Tongue (tissue), 2 donors: ENCODE measurements around the gene RHEX. TPM values are rescaled to one million over a fixed set of nuclear protein-coding genes. Genes with fewer than 3 reads are reported as not detected.
"Not testable (repeated sequence)": the region's sequence is repeated elsewhere in the genome, so short reads cannot be mapped to it uniquely, and the experiment has no call there.

Experiments
- DNase-seq: peaks from one replicate; pipeline ENCODE4 v3.0.0-alpha.2; 2015
- total RNA-seq: library from RNA; depleted of rRNA; stranded (reverse); fragments of >200 nt; gene quantifications from one replicate; pipeline ENCODE4 v1.2.3, GENCODE V29; 2014

Gene RHEX, protein sequence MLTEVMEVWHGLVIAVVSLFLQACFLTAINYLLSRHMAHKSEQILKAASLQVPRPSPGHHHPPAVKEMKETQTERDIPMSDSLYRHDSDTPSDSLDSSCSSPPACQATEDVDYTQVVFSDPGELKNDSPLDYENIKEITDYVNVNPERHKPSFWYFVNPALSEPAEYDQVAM
- total RNA-seq, result 3.8 TPM

DNA sequence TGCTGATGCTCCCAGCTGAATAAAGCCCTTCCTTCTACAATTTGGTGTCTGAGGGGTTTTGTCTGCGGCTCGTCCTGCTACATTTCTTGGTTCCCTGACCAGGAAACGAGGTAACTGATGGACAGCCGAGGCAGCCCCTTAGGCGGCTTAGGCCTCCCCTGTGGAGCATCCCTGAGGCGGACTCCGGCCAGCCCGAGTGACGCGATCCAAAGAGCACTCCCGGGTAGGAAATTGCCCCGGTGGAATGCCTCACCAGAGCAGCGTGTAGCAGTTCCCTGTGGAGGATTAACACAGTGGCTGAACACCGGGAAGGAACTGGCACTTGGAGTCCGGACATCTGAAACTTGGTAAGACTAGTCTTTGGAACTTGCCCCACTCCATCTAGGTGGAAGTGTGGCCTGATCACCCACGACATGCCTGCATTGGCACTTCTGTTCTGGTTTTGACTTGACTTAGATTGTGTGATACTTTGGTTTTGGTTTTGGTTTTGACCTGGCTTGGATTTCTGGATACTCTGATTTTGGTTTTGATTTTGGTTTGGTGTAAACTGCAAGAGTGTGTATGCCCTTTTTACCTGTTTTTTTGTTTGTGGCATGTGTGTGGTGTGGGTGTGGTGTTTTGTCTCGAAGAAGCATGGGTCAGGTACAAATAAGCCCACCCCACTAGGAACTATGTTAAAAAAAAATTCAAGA, at the start of gene RHEX:
Gene RHEX (plus strand): TSS at position 255 of the 692 bp plus-strand sequence. CDS start 44,656 bp downstream, outside the sequence.
- not testable (repeated sequence) for DNase-seq

GRCh38 chr1:206003854-206004800, 48.8 kb upstream of the RHEX start:
- no peak for DNase-seq

DNA sequence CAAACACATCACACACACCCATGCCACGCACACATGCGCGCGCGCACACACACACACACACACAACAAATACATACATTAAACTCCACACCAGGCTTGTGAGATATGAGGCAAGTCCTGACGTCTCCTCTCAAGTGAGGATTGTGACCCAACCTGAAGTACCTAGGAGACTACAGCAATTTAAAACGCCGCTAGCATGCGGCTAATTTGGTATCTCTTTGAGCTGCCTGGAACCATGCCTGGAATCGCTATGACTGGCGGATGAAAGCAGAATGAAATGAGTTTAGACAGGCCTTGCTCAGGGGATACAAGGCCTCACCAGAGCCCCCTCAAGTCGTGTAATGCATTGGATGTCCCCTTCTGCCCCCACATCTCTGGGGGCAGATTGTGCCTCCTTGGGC, 48.1 kb upstream of the RHEX start:
- DNase-seq, result peak; percentile 78

DNA sequence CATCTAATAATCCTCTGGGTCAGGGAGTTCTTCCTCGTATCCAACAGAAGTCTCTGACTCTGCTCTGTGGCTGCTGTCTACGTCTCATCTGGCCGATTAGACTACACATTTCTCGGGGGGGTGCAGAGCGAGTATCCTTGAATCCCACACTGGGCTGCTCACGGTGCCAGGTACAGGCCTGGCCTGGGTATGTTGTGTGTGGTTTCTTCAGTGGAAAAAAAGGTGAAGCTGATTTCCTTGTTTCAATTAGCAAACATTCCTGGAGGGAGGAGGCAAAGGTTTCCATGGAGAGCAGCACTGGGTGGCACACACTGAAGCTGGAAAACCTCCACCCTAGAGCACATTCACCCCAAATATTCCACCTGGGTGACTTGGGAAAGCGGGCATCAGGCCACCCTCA, 47.7 kb upstream of the RHEX start:
- peak; percentile 22 for DNase-seq

DNA sequence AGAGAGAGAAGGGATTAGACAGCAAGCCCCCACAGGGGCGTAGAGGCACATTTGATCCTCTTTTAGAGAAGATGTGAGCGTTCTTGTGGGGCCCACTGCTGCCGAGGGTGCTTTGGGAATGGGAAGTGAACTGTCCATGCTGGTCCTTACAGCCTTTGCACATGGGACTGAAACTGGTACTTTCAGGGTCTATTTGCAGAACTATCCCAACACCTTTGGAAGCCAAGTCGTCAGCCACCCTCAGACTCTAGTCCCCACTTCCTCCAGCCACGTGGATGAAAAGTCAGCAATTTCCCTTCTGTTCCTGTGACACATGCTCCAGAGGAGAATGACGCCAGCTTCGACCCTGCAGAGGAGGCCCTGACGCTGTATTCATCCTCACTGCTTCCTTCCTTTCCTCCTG, 47.2 kb upstream of the RHEX start:
- DNase-seq, result peak; percentile 30

DNA sequence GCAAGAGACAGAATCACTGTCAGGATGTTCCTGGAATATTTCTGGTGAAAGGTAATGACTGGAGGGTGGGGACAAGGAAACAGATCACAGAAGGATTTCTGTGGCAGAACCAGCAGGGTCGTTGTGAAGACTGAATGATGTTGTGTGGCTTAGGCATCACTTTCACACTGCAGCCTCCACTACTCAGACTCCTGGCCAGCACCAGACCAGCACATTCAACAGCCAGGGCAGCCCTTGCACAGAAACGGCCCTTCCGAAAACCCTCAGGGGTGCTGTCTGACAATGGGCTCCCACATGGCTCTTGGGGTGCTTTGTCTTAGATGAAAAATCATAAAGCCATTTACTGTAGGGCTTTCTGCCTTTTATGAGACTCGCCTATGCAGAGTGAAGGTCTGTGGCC, 46.0 kb upstream of the RHEX start:
- no peak for DNase-seq

- DNase-seq, result no peak
Measured at GRCh38 chr1:206010060-206010459, 42.9 kb upstream of the RHEX start.

GRCh38 chr1:206011057-206011456, 41.9 kb upstream of the RHEX start:
- no peak for DNase-seq

DNA sequence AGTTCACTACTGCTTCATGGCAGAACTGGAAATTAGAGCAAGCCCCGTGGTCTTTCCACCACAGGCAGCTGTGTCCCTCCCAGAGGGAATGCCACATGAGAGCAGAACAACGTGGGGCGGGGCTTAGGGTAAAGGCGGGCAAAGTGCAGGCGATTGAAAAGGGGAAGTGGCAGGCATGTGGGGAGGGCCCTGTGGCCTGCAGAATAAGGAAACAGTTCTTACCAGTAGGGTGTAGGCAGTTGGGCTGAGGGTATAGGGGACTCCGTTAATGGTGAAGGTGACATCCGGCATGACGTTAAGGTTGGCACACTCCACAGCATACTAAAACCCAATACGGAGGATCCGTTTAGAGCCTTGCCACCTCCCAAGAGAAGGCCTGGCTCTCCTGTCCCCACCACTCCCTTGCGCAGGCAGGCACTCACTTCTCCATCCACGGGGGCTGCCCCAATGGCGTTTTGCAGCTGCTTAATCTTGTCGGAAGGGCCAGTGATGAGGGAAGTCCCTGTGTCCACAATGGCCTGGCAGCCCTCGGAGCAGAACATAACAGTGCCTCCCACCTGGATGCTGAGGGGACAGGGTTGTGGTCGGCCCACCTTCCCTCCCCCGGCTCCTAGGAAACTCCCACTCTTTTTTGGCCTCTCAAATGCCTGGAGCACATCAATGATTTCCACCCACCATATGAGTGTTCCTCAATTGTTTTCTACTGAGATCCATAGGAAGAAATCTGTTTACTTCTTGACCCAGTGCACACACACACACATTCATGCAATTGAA, 40.7 kb upstream of the RHEX start:
- peak; percentile 73 for DNase-seq

- DNase-seq, result no peak
Measured at GRCh38 chr1:206013026-206013795, 39.8 kb upstream of the RHEX start.

GRCh38 chr1:206014601-206015000, 38.4 kb upstream of the RHEX start:
- DNase-seq, result no peak

DNA sequence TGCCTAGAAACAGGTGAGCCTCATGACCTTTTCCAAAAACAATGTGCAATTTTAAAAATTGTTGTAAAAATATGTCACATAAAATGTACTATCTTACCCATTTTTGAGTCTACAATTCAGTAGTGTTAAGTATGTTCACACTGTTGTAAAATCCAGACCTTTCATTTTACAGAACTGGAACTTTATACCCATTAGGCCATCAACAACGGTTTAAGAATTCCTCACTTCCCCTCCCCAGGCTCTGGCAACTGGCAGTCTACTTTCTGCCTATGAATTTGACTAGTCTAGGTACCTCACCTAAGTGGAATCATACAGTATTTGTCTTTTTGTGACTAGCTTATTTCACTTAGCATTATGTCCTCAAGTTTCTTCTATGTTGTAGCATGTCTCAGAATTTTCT, 37.9 kb upstream of the RHEX start:
- DNase-seq, result no peak

DNA sequence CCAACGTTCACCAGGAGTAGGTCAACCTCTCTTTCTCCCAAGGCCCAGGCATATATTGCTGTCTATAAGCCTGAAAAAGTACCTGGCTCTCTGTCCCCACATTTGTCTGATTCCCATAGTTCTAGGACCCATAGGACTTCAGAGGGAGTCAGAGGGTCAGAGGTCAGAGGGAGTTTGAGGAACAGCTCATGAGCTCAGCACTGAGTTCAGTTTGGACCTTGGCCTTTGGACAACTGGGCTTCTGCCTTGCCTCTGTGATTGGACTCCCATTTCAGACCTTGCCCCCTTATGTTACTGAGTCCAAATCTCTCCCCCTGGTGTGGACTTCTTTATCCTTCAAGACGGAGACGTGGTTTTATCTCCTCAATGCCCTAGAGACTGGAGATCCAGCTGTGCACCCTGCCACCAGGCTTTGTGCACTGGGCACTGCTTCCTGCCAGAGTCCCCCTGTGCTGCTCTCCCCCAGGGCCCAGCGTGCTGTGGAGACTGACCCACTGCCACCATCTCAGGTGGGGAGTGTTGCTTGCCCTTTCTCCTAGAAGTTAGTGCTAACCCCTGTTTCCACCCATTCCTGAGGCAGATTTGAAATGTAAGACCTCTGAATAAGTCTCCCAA, 32.5 kb upstream of the RHEX start:
- DNase-seq, result no peak

DNA sequence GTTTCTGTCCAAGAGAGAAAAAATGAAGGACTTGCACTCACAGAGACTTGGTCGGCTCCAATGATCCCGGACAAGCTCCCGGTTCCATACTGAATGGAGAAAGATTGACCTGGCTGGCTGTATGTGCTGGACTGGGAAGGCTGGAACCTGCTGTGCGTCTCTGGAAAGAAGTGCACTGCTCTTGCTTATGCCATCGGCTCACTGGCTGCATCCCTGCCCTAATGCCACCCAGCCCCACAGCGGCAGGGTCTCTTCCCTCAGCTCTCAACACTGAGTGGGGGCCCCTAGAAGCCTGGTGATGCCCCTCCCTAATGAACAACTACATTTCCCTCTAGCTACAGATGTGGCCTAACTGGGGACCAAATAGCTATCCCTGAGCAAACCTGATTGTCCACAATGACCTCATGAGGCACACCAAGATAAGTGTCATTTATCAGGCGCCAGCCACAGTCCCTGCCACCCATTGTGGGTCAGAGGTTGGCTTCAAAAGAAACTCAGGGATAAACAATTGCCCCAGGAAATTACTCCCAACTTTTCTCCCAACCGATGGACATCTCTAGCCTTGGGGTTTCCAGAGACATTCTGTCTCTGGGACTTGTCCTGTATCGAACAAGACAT, 31.9 kb upstream of the RHEX start:
- DNase-seq, result no peak

GRCh38 chr1:206021626-206022365, 31.2 kb upstream of the RHEX start:
- no peak for DNase-seq

- no peak for DNase-seq
Measured at GRCh38 chr1:206022766-206023165, 30.2 kb upstream of the RHEX start.

DNA sequence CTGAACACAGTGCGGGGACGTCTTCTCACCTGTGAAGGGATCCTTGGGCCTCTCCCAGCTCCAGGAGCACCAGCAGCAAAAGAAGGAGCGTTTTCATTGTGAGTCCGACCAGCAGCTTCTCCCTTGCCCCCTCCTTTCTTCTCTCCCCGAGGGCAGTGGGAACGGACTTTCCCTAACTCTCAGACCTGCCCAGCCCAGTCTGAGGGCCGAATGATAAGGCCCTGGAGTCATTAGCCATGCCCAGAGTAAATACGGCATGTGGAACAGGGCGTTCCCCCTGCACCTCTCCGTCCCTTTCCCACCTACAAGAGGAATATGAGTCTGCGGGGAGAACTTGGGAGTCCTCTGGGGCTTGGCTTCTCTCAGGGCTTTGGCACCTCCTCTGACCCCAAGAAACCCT, 29.3 kb upstream of the RHEX start, which contains the start of gene CTSE:
Gene CTSE (minus strand): TSS at position 201 of the 400 bp plus-strand sequence. CDS start 104 bp downstream, at position 97.
- no peak for DNase-seq

- DNase-seq, result no peak
Measured at GRCh38 chr1:206025283-206025820, 27.6 kb upstream of the RHEX start.

DNA sequence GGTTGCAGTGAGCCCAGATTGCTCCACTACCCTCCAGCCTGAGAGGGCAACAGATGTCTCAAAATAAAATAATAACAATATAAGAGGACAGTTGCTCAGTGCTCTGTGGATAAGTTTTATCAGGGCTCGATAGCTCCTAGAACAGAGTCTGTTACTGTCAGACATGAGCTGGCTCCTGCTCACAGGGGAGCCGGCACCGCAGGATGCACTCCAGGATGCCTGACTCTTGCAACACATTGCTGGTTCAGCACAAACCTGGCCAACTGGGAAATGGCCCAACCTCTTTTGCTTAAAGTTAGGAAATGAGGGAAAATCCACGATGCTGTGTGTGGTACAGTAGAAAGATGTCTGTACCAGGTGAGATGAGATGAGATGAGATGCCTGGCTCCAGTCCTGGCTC, 23.5 kb upstream of the RHEX start:
- DNase-seq, result no peak
